T-cell (primary cell): ENCODE results near the gene MRPS31. TPM values are rescaled to one million over a fixed set of nuclear protein-coding genes. Genes with fewer than 3 reads are reported as not detected.
"Not testable (repeated sequence)": the region's sequence is repeated elsewhere in the genome, so short reads cannot be mapped to it uniquely, and the experiment has no call there.

Experiments
- ATAC-seq, 4 experiments: fragments of 200-7000 bp in 3 of 4; fragments of 150-1000 bp in 1 of 4; cut with Tn5 transposase; replicated peaks in 1 of 4; 1 replicate in 3 of 4; 2 replicates in 1 of 4; pipeline ENCODE4 v1.10.0; 2021; ENCODE audit warnings: moderate library complexity in 3 of 4, mild to moderate bottlenecking in 2 of 4, moderate number of reproducible peaks in 1 of 4
- CTCF ChIA-PET, 2 donors: fragments of 300-600 bp; sonication (Branson Sonifier 250); formaldehyde crosslinking; loops; one replicate each; lab custom pipeline; 2022; ENCODE audit warnings: antibody characterized with exemption in 2 of 2; lab: Charles Lee
- POLR2A ChIA-PET, 2 donors: fragments of 300-600 bp; sonication (Branson Sonifier 250); formaldehyde crosslinking; loops; one replicate each; lab custom pipeline; 2022; ENCODE audit warnings: antibody characterized with exemption in 2 of 2; lab: Charles Lee
- DNase-seq, 35 experiments: peaks; one replicate each; pipeline versions ENCODE4 v3.0.0 to v3.0.0-alpha.2; 2013 to 2023
- H3K27ac ChIP-seq: one replicate; pipeline ENCODE4 v1.5.1; 2013; ENCODE audit warnings: low read length
- H3K27me3 ChIP-seq, 2 experiments: replicated peaks in 1 of 2; 1 replicate in 1 of 2; 2 replicates in 1 of 2; pipeline versions ENCODE4 v1.6.1 to v1.7.0; 2013; ENCODE audit warnings: low read length in 1 of 2, mixed read lengths in 1 of 2; ENCODE audit not compliant: control insufficient read depth in 2 of 2, insufficient read depth in 2 of 2; ENCODE audit errors: extremely low read depth in 1 of 2
- H3K36me3 ChIP-seq, 2 donors: 1 replicate in 1 of 2; 2 replicates in 1 of 2; pipeline versions ENCODE4 v1.6.1 to v1.7.0; 2013; ENCODE audit warnings: low read length in 1 of 2; ENCODE audit not compliant: control insufficient read depth in 2 of 2, insufficient read depth in 1 of 2; ENCODE audit errors: extremely low read depth in 1 of 2
- H3K4me1 ChIP-seq, 2 experiments: 1 replicate in 1 of 2; 2 replicates in 1 of 2; pipeline versions ENCODE4 v1.6.1 to v1.7.0; 2013; ENCODE audit warnings: low read length in 2 of 2, mixed read lengths in 1 of 2; ENCODE audit not compliant: insufficient read depth in 2 of 2, control insufficient read depth in 1 of 2; ENCODE audit errors: extremely low read depth in 1 of 2
- H3K4me3 ChIP-seq, 2 donors: 1 replicate in 1 of 2; 2 replicates in 1 of 2; pipeline versions ENCODE4 v1.5.1 to v1.7.0; 2013; ENCODE audit warnings: mild to moderate bottlenecking in 2 of 2, low read length in 1 of 2, moderate library complexity in 1 of 2; ENCODE audit not compliant: control insufficient read depth in 1 of 2; ENCODE audit errors: extremely low read depth in 1 of 2
- H3K9me3 ChIP-seq: 2 replicates; pipeline ENCODE4 v1.7.0; 2013
- H3K27ac Mint-ChIP-seq, 2 donors: one replicate each; pipeline ENCODE4 v1.8.0; 2020 to 2021; ENCODE audit warnings: mild to moderate bottlenecking in 2 of 2, mixed read lengths in 2 of 2
- H3K27me3 Mint-ChIP-seq, 2 donors: one replicate each; pipeline ENCODE4 v1.8.0; 2021 to 2022; ENCODE audit warnings: mixed read lengths in 2 of 2
- H3K36me3 Mint-ChIP-seq: one replicate; pipeline ENCODE4 v1.8.0; 2021; ENCODE audit warnings: mixed read lengths
- H3K4me1 Mint-ChIP-seq, 3 donors: one replicate each; pipeline ENCODE4 v1.8.0; 2020 to 2022; ENCODE audit warnings: mixed read lengths in 3 of 3, mild to moderate bottlenecking in 1 of 3
- H3K4me3 Mint-ChIP-seq, 3 donors: one replicate each; pipeline ENCODE4 v1.8.0; 2020 to 2022; ENCODE audit warnings: mild to moderate bottlenecking in 3 of 3, mixed read lengths in 3 of 3, moderate library complexity in 3 of 3
- H3K9me3 Mint-ChIP-seq, 3 donors: one replicate each; pipeline ENCODE4 v1.8.0; 2020 to 2022; ENCODE audit warnings: mixed read lengths in 3 of 3
- WGBS: methylation state at CpG from one replicate; pipeline ENCODE4 v1.1.5; 2013; ENCODE audit warnings: missing lambda C conversion rate; ENCODE audit not compliant: insufficient coverage; 5-methylcytosine and 5-hydroxymethylcytosine counted together
- total RNA-seq, 35 experiments: library from RNA in 6 of 35; stranded (reverse) in 6 of 35; fragments of 120-200 nt in 1 of 35; gene quantifications; one replicate each; pipeline versions ENCODE4 v1.2.1 to v1.2.4 and lab custom pipeline; 2013 to 2026

Gene MRPS31
- total RNA-seq, 5 donors from 2014 or later (not counting 1 experiment from before 2014, with no cell fraction given), result 19.2 to 34.4 (median 28.5) TPM

DNA sequence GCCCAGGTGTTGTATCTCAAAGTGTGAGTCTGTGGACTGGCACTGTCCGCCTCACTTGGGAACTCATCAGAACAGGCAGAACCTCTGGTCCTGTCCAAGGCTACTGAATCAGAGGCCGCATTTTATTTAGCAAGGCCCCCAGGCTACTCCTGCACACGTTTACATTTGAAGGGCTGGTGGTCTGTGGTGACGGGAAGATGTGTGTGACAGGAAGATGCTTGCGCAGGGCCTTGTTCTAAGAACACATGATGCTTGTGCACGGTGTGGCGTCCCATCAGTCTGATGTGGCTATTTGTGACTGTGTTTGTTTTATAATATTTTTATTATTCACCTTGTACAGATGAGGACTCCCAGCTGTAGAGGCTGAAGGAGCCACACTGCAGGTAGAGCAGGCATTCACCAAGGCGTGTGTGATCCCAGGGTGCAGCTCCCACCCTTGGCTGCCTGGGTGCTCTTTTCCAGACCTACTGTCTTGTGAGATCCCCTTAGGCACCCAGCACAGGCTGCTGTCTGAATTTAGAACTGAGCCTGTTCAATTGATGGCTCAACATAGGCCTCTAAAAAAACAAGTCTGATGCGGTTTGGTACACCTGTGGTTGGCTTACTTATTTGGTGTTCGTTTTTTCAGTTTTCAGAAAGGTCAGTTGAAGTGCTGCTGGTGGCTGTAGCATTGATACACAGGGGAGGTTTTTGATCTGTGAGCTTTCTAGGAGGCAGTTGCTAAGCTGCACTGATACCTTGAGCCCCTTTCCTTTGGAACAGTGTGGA lies 21.5 kb upstream of the MRPS31 start:
- no peak overlapping the region for H3K4me3 ChIP-seq
- Mint-ChIP-seq H3K27me3 (no peaks in the 10 kb centered on the region), H3K27ac (peak overlapping the region; percentile 59 to 74), H3K9me3 (no peaks in the 10 kb centered on the region), H3K4me1 (peaks cover 13 to 37% (median 36%) of the 10 kb centered on the region in 3 donors), H3K36me3 (peaks cover 23% of the 10 kb centered on the region), H3K4me3 (no peak overlapping the region)
- peaks cover 2 to 20% of the 10 kb centered on the region in 2 experiments for H3K4me1 ChIP-seq
- peaks cover 0 to 24% of the 10 kb centered on the region in 2 donors for H3K36me3 ChIP-seq
- peak in 1 of 35 experiments; percentile 24 for DNase-seq
- no peak overlapping the region for H3K27ac ChIP-seq
- no peaks in the 10 kb centered on the region for H3K27me3 ChIP-seq
- WGBS, result 86% methylated on average over 7 of the region's 10 CpGs
- ChIA-PET POLR2A (no interaction called here), CTCF (no interaction called here)
- no peaks in the 10 kb centered on the region for H3K9me3 ChIP-seq
- ATAC-seq, result no peak

DNA sequence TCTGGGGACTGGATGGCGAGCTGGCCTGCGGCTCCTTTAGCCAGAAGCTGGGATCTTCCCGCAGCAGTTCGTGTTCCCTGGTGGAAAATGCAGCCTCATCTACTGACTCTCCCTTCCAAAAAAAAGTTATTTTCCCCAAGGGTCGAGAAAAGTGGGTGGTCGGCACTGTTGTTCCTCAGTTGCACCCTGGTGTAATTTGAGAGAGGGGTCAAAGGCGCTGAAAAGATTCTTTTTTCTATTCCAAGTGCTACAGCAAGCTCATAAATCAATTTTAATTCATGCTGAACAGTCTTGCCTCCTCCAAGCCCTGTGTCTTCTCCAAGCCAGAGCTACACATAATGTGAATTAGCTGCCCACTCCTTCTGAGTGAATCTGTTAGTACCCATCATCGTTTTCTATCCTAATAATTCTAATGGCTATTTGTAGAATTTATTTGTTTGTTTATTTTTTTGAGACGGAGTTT lies 19.2 kb upstream of the MRPS31 start:
- H3K4me1 Mint-ChIP-seq, result peaks cover 5 to 47% (median 46%) of the 10 kb centered on the region in 3 donors
- 70% methylated on average over 2 of the region's 9 CpGs for WGBS
- H3K36me3 Mint-ChIP-seq, result peaks cover 8% of the 10 kb centered on the region
- Histone ChIP-seq H3K27me3 (no peaks in the 10 kb centered on the region), H3K36me3 (peaks cover 0 to 8% of the 10 kb centered on the region in 2 donors), H3K4me3 (peak overlapping the region in 1 of 2 donors; percentile 53), H3K4me1 (peaks cover 2 to 20% of the 10 kb centered on the region in 2 experiments), H3K27ac (peak overlapping the region; percentile 27), H3K9me3 (no peaks in the 10 kb centered on the region)
- H3K27me3 Mint-ChIP-seq, result no peaks in the 10 kb centered on the region
- POLR2A ChIA-PET, result no interaction called here
- H3K9me3 Mint-ChIP-seq, result no peaks in the 10 kb centered on the region
- CTCF ChIA-PET, result interaction anchor here in 1 of 2 donors (0.8 to 2.3 kb wide), 3 partner anchors 10 to 131 kb away, joined by 3 to 5 read pairs (median 5); no protein-coding TSS in a partner anchor
- peak overlapping the region; percentile 68 to 81 (median 78) for H3K4me3 Mint-ChIP-seq
- peak overlapping the region; percentile 61 to 83 for H3K27ac Mint-ChIP-seq
- DNase-seq, result no peak
- ATAC-seq, result no peak

- DNase-seq (peak; percentile 28 to 81 (median 63)), ATAC-seq (peak; percentile 93 to 94 (median 93))
- peaks cover 3% of the 10 kb centered on the region for H3K36me3 Mint-ChIP-seq
- Histone ChIP-seq H3K4me3 (peak within 1 kb of the TSS; percentile 65 to 72), H3K9me3 (no peaks in the 10 kb centered on the region), H3K36me3 (peaks cover 0 to 3% of the 10 kb centered on the region in 2 donors), H3K4me1 (peaks cover 2 to 20% of the 10 kb centered on the region in 2 experiments), H3K27me3 (no peaks in the 10 kb centered on the region), H3K27ac (peak within 1 kb of the TSS; percentile 73)
- ChIA-PET POLR2A (no interaction called here), CTCF (interaction anchor here (0.8 to 2.3 kb wide), 4 partner anchors 10 to 132 kb away, joined by 3 to 5 read pairs (median 5); no protein-coding TSS in a partner anchor)
- H3K4me1 Mint-ChIP-seq, result peaks cover 5 to 47% (median 46%) of the 10 kb centered on the region in 3 donors
- H3K27ac Mint-ChIP-seq, result peak within 1 kb of the TSS; percentile 71 to 87
- no peaks in the 10 kb centered on the region for H3K9me3 Mint-ChIP-seq
- peak within 1 kb of the TSS; percentile 68 to 81 (median 78) for H3K4me3 Mint-ChIP-seq
- whole genome bisulfite sequencing, result 5% methylated on average over 101 of the region's 101 CpGs
- no peaks in the 10 kb centered on the region for H3K27me3 Mint-ChIP-seq
These were observed 18.5 kb upstream of the MRPS31 start, which contains the start of gene SLC25A15 for GRCh38 chr13:40789275-40790153. Gene SLC25A15 (plus strand): TSS chr13:40789611. CDS start chr13:40793227, 3,616 bp downstream.

DNA sequence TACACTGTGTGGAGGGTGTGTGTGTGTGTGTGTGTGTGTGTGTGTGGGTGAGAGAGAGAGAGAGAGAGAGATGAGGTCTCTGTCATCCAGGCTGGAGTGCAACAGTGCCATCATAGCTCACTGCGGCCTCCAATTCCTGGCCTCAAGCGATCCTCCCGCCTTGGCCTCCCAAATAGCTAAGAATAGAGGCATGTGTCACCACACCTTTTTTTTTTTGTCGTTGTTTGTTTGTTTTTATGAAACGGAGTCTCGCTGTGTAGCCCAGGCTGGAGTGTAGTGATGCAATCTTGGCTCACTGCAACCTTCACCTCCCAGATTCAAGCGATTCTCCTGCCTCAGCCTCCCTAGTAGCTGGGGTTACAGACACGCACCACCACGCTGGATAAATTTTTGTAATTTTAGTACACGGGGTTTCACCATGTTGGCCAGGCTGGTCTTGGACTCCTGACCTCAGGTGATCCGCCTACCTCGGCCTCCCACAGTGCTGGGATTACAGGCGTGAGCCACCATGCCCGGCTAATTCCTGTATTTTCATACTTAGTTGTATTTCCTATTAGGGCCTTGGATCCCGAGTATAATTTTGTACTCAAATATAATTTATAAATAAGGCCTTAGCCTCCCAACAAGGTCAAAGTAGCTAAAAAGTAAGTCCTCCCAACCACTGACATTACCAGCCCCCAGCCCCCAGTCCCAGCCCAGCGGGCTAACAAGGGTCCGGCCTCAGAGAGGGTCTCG lies 17.7 kb upstream of the MRPS31 start:
- H3K27me3 Mint-ChIP-seq, H3K27me3 ChIP-seq, H3K36me3 Mint-ChIP-seq, ATAC-seq, H3K36me3 ChIP-seq, DNase-seq, H3K9me3 Mint-ChIP-seq, H3K9me3 ChIP-seq: not testable (repeated sequence)
- POLR2A ChIA-PET, result interaction anchor here (0.6 to 0.7 kb wide), 3 partner anchors 21 to 502 kb away, joined by 3 to 6 read pairs (median 6); no protein-coding TSS in a partner anchor
- H3K4me3 ChIP-seq, result peak overlapping the region; percentile 65 to 72
- WGBS, result 63% methylated on average over 10 of the region's 18 CpGs
- peaks cover 5 to 47% (median 46%) of the 10 kb centered on the region in 3 donors for H3K4me1 Mint-ChIP-seq
- H3K27ac Mint-ChIP-seq, result peak overlapping the region; percentile 65 to 87
- H3K27ac ChIP-seq, result peak overlapping the region; percentile 73
- H3K4me3 Mint-ChIP-seq, result peak overlapping the region; percentile 68 to 75 (median 75)
- peaks cover 2 to 20% of the 10 kb centered on the region in 2 experiments for H3K4me1 ChIP-seq
- CTCF ChIA-PET, result interaction anchor here (0.5 to 2.3 kb wide), 6 partner anchors 11 to 1105 kb away, joined by 3 to 9 read pairs (median 5); no protein-coding TSS in a partner anchor

GRCh38 chr13:40787062-40787461 lies 16.1 kb upstream of the MRPS31 start:
- CTCF ChIA-PET, result interaction anchor here in 1 of 2 donors (0.5 kb wide), 1 partner anchor 136 kb away, joined by 3 read pairs; no protein-coding TSS in a partner anchor
- no peaks in the 10 kb centered on the region for H3K27me3 Mint-ChIP-seq
- no peaks in the 10 kb centered on the region for H3K9me3 ChIP-seq
- ATAC-seq (no peak), DNase-seq (no peak)
- H3K4me3 Mint-ChIP-seq, result peak overlapping the region; percentile 8 to 59 (median 21)
- H3K4me1 Mint-ChIP-seq, result peaks cover 2 to 40% (median 39%) of the 10 kb centered on the region in 3 donors
- no peaks in the 10 kb centered on the region for H3K36me3 ChIP-seq
- peak overlapping the region; percentile 57 to 71 for H3K27ac Mint-ChIP-seq
- POLR2A ChIA-PET, result interaction anchor here in 1 of 2 donors (0.5 to 0.6 kb wide), 2 partner anchors 44 to 870 kb away, joined by 3 to 6 read pairs; no protein-coding TSS in a partner anchor
- H3K4me3 ChIP-seq, result no peak overlapping the region
- no peaks in the 10 kb centered on the region for H3K36me3 Mint-ChIP-seq
- no peaks in the 10 kb centered on the region for H3K9me3 Mint-ChIP-seq
- H3K27ac ChIP-seq, result no peak overlapping the region
- no peaks in the 10 kb centered on the region for H3K27me3 ChIP-seq
- no CpG with 5 or more reads among the region's 5 CpGs for WGBS
- H3K4me1 ChIP-seq, result peaks cover 2 to 17% of the 10 kb centered on the region in 2 experiments
